DND-41 (cell line): ENCODE results near the gene SUPV3L1.

Source experiments
- EZH2 ChIP-seq: IDR thresholded peaks from 3 replicates; pipeline ENCODE4 v1.6.1; 2012; ENCODE audit warnings: borderline replicate concordance, low read depth, mild to moderate bottlenecking, moderate library complexity, low read length, inconsistent platforms; ENCODE audit not compliant: severe bottlenecking
- TF ChIP-seq, protein P1 (sequence below): IDR thresholded peaks from 2 replicates; pipeline ENCODE4 v1.5.1; 2012; ENCODE audit warnings: borderline replicate concordance, low read length, moderate library complexity, mild to moderate bottlenecking; ENCODE audit not compliant: poor library complexity, severe bottlenecking; ENCODE audit errors: extremely low read depth

GRCh38 chr10:69139961-69140360, 40.1 kb upstream of the SUPV3L1 start:
- TF ChIP-seq, protein P1, sequence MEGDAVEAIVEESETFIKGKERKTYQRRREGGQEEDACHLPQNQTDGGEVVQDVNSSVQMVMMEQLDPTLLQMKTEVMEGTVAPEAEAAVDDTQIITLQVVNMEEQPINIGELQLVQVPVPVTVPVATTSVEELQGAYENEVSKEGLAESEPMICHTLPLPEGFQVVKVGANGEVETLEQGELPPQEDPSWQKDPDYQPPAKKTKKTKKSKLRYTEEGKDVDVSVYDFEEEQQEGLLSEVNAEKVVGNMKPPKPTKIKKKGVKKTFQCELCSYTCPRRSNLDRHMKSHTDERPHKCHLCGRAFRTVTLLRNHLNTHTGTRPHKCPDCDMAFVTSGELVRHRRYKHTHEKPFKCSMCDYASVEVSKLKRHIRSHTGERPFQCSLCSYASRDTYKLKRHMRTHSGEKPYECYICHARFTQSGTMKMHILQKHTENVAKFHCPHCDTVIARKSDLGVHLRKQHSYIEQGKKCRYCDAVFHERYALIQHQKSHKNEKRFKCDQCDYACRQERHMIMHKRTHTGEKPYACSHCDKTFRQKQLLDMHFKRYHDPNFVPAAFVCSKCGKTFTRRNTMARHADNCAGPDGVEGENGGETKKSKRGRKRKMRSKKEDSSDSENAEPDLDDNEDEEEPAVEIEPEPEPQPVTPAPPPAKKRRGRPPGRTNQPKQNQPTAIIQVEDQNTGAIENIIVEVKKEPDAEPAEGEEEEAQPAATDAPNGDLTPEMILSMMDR: no peak
- TF ChIP-seq EZH2: no peak
